Endothelial cell of umbilical vein (primary cell): ENCODE data around the gene PGRMC1. TPM values are rescaled to one million over a fixed set of nuclear protein-coding genes. Genes with fewer than 3 reads are reported as not detected.

Experiments
- BruUV-seq: library from RNA; stranded (reverse); fragments of 400-500 nt; replicated peaks from 2 replicates; lab custom pipeline; 2021; lab: Mats Ljungman, UMichigan
- CTCF ChIA-PET: fragments of 300-600, 350-600 bp; sonication (Branson Sonifier 250); formaldehyde crosslinking; loops from one replicate; lab custom pipeline; 2021; ENCODE audit warnings: antibody characterized with exemption, inconsistent platforms; lab: Charles Lee
- POLR2A ChIA-PET: fragments of 300-600, 350-600 bp; sonication (Branson Sonifier 250); formaldehyde crosslinking; loops from one replicate; lab custom pipeline; 2021; ENCODE audit warnings: antibody characterized with exemption, inconsistent platforms; lab: Charles Lee
- DNase-seq: peaks from one replicate; pipeline ENCODE4 v3.0.0-alpha.2; 2011; ENCODE audit warnings: low read depth, low spot score
- FAIRE-seq: peaks from 2 replicates; lab custom pipeline; 2011; peaks lifted over from hg19 to GRCh38; lab: Jason Lieb, UNC
- H2AFZ ChIP-seq: 2 replicates; pipeline ENCODE4 v1.6.0; 2012; ENCODE audit warnings: low read depth, low read length, control low read depth, inconsistent platforms
- H3K27ac ChIP-seq: 2 replicates; pipeline ENCODE4 v1.5.1; 2011; ENCODE audit warnings: low read depth, mild to moderate bottlenecking, control low read depth, low read length, moderate library complexity; ENCODE audit not compliant: insufficient read depth
- H3K27me3 ChIP-seq, 2 experiments: 2 replicates each; pipeline versions ENCODE4 v1.6.0 to v1.6.1; 2011; ENCODE audit warnings: low read length in 2 of 2, mixed read lengths in 1 of 2; ENCODE audit not compliant: control insufficient read depth in 2 of 2, insufficient read depth in 2 of 2
- H3K36me3 ChIP-seq, 2 experiments: 2 replicates in 1 of 2; 3 replicates in 1 of 2; pipeline ENCODE4 v1.5.1; 2011; ENCODE audit warnings: low read length in 2 of 2, mild to moderate bottlenecking in 1 of 2, moderate library complexity in 1 of 2; ENCODE audit not compliant: control insufficient read depth in 2 of 2, insufficient read depth in 2 of 2; ENCODE audit errors: extremely low read depth in 1 of 2
- H3K4me1 ChIP-seq: 3 replicates; pipeline ENCODE4 v1.5.1; 2011; ENCODE audit warnings: mild to moderate bottlenecking, low read length; ENCODE audit not compliant: control insufficient read depth, insufficient read depth; ENCODE audit errors: extremely low read depth
- H3K4me2 ChIP-seq: 2 replicates; pipeline ENCODE4 v1.6.1; 2011; ENCODE audit warnings: low read length, control low read depth, mixed read lengths; ENCODE audit not compliant: insufficient read depth
- H3K4me3 ChIP-seq, 3 experiments: fragments of 200-600 bp in 1 of 3; sonication (generic), shearing (Covaris generic) in 1 of 3; replicated peaks in 1 of 3; 2 replicates each; pipeline ENCODE4 v1.5.1; 2011 to 2016; ENCODE audit warnings: control low read depth in 3 of 3, low read length in 3 of 3, mild to moderate bottlenecking in 2 of 3, inconsistent platforms in 1 of 3, low read depth in 1 of 3, moderate library complexity in 1 of 3; ENCODE audit not compliant: insufficient read depth in 1 of 3
- H3K79me2 ChIP-seq: 2 replicates; pipeline ENCODE4 v1.6.0; 2012; ENCODE audit warnings: low read length, inconsistent platforms; ENCODE audit not compliant: control insufficient read depth, insufficient read depth
- H3K9ac ChIP-seq: replicated peaks from 2 replicates; pipeline ENCODE3; 2011; ENCODE audit warnings: low read length, control low read depth; ENCODE audit not compliant: insufficient read depth; ENCODE audit errors: extremely low read depth
- H3K9me1 ChIP-seq: replicated peaks from 3 replicates; pipeline ENCODE4 v1.6.0; 2011; ENCODE audit warnings: mild to moderate bottlenecking, low read length; ENCODE audit not compliant: control insufficient read depth, insufficient read depth; ENCODE audit errors: extremely low read depth
- H3K9me3 ChIP-seq: replicated peaks from 2 replicates; pipeline ENCODE4 v1.5.1; 2012; ENCODE audit warnings: low read length, inconsistent platforms; ENCODE audit not compliant: control insufficient read depth, insufficient read depth
- H4K20me1 ChIP-seq: replicated peaks from 2 replicates; pipeline ENCODE3; 2011; ENCODE audit warnings: mild to moderate bottlenecking, low read length; ENCODE audit not compliant: control insufficient read depth, insufficient read depth; ENCODE audit errors: extremely low read depth
- EZH2 ChIP-seq: IDR thresholded peaks from 2 replicates; pipeline ENCODE4 v1.6.1; 2012; ENCODE audit warnings: borderline replicate concordance, low read depth, mild to moderate bottlenecking, moderate library complexity, low read length, inconsistent platforms; ENCODE audit not compliant: severe bottlenecking
- FOS ChIP-seq: IDR thresholded peaks from 2 replicates; pipeline ENCODE4 v1.6.1; 2011; ENCODE audit warnings: mild to moderate bottlenecking, low read length, moderate library complexity, borderline replicate concordance; ENCODE audit not compliant: insufficient read depth
- GATA2 ChIP-seq: IDR thresholded peaks from 2 replicates; pipeline ENCODE4 v1.7.0; 2011; ENCODE audit warnings: low read depth, mild to moderate bottlenecking, moderate library complexity, mixed read lengths, low read length; ENCODE audit not compliant: insufficient read length, insufficient read depth
- JUN ChIP-seq: IDR thresholded peaks from 2 replicates; pipeline ENCODE4 v1.6.1; 2011; ENCODE audit warnings: borderline replicate concordance, low read depth; ENCODE audit not compliant: insufficient read length, insufficient read depth
- MYC ChIP-seq: IDR thresholded peaks from one replicate; pipeline ENCODE4 v1.6.1; 2011; ENCODE audit warnings: mild to moderate bottlenecking, low read depth, low read length
- POLR2A ChIP-seq: IDR thresholded peaks from 2 replicates; pipeline ENCODE4 v1.6.1; 2012; ENCODE audit warnings: low read depth, mild to moderate bottlenecking, control low read depth, low read length
- POLR2AphosphoS5 ChIP-seq: IDR thresholded peaks from 2 replicates; pipeline ENCODE4 v1.6.1; 2012; ENCODE audit warnings: low read depth, mild to moderate bottlenecking, control low read depth, low read length, moderate library complexity; ENCODE audit not compliant: insufficient read depth
- dilution Hi-C: fragments of 300-500 bp; cut with MboI; formaldehyde crosslinking; loops from one replicate; pipeline ENCODE4 v1.15.0; 2019; ENCODE audit warnings: low sequenced_read_pairs; ENCODE audit not compliant: extremely low pct_ligation_motif_present
- intact Hi-C: fragments of 100-400 bp; cut with micrococcal nuclease; formaldehyde crosslinking; loops from one replicate; pipeline ENCODE4 v1.10.0; 2022
- polyA plus RNA-seq, 4 experiments: library from polyadenylated mRNA; depleted of rRNA in 3 of 4; stranded (reverse) in 3 of 4; unstranded in 1 of 4; fragments of >200 nt; gene quantifications; 2 replicates each; pipeline versions ENCODE4 v1.2.1 to v1.2.3, GENCODE V29; 2011 to 2012; ENCODE audit warnings: missing spikeins in 1 of 4
- total RNA-seq: library from RNA; stranded (reverse); gene quantifications from 2 replicates; pipeline ENCODE4 v1.2.3, GENCODE V29; 2021
- TF ChIP-seq, protein P1 (sequence below): IDR thresholded peaks from 2 replicates; pipeline ENCODE4 v1.6.1; 2011; ENCODE audit not compliant: insufficient read depth, insufficient read length
- TF ChIP-seq, protein P2 (sequence below), 2 donors: IDR thresholded peaks; 1 replicate in 1 of 2; 2 replicates in 1 of 2; pipeline ENCODE4 v1.5.1; 2011; ENCODE audit warnings: low read length in 2 of 2, mild to moderate bottlenecking in 2 of 2, moderate library complexity in 2 of 2, control low read depth in 1 of 2, inconsistent platforms in 1 of 2, low read depth in 1 of 2; ENCODE audit not compliant: insufficient read depth in 1 of 2; ENCODE audit errors: extremely low read depth in 1 of 2

Gene PGRMC1
- total and polyA plus RNA-seq, 2 donors (not counting 3 experiments of a cell fraction or from before 2014, with no cell fraction given): 37.4 to 61.8 TPM

DNA sequence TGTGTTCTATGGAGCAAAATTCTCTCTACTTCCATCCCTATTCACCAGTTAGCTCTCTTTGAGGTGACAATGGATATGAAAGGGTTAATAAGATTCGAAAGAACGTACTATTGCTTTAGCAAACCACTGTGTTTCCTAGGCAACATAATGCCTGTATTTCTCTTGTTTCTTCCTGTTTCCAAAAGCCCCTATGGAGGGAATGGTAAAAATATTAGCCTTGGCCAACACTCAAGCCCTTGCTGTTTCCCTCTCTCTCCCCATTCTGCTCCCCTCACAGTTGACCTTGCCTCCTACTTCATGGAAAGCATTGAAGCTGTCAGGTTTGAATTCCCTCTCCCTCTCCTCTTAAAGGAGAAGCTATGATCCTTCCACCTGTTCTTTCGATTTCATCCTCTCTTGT, 9.6 kb upstream of the PGRMC1 start:
- POLR2A ChIA-PET: no interaction called here

More for the DNA sequence above, 9.6 kb upstream of the PGRMC1 start:
- Histone ChIP-seq H3K79me2 (no peaks in the 10 kb centered on the region), H3K27me3 (peaks cover 3% of the 10 kb centered on the region in 2 experiments), H3K9me1 (no peaks in the 10 kb centered on the region), H3K27ac (no peak overlapping the region), H4K20me1 (no peaks in the 10 kb centered on the region), H2AFZ (no peak overlapping the region), H3K4me2 (no peak overlapping the region), H3K4me1 (no peaks in the 10 kb centered on the region), H3K36me3 (no peaks in the 10 kb centered on the region), H3K9me3 (no peaks in the 10 kb centered on the region), H3K9ac (no peak overlapping the region), H3K4me3 (no peak overlapping the region)
- dilution Hi-C loops: no loop called here
- intact Hi-C loops: no loop called here
- DNase-seq (peak; percentile 6), FAIRE-seq (no peak)
- CTCF ChIA-PET: no interaction called here
- TF ChIP-seq, protein P1, sequence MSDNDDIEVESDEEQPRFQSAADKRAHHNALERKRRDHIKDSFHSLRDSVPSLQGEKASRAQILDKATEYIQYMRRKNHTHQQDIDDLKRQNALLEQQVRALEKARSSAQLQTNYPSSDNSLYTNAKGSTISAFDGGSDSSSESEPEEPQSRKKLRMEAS: no peak
- TF ChIP-seq POLR2AphosphoS5 (no peak), MYC (no peak), GATA2 (no peak), JUN (no peak), POLR2A (no peak), EZH2 (no peak), FOS (no peak)
- TF ChIP-seq, protein P2, sequence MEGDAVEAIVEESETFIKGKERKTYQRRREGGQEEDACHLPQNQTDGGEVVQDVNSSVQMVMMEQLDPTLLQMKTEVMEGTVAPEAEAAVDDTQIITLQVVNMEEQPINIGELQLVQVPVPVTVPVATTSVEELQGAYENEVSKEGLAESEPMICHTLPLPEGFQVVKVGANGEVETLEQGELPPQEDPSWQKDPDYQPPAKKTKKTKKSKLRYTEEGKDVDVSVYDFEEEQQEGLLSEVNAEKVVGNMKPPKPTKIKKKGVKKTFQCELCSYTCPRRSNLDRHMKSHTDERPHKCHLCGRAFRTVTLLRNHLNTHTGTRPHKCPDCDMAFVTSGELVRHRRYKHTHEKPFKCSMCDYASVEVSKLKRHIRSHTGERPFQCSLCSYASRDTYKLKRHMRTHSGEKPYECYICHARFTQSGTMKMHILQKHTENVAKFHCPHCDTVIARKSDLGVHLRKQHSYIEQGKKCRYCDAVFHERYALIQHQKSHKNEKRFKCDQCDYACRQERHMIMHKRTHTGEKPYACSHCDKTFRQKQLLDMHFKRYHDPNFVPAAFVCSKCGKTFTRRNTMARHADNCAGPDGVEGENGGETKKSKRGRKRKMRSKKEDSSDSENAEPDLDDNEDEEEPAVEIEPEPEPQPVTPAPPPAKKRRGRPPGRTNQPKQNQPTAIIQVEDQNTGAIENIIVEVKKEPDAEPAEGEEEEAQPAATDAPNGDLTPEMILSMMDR (IDR thresholded peaks at IDR 0.05; ENCODE audit: extremely low read depth in 1 of 2, insufficient read depth in 1 of 2, low read depth in 1 of 2, low read length in 2 of 2): no peak
- no TSS peak for BruUV-seq
